ENCODE data around the gene VWC2.

- TF ChIP-seq CTCF (IDR thresholded peaks at IDR 0.05) (no peak), EP300 (IDR thresholded peaks at IDR 0.05; ENCODE audit: borderline replicate concordance in 1 of 2, low read depth in 1 of 2, low read length in 1 of 2) (no peak), TAF1 (IDR thresholded peaks at IDR 0.05; ENCODE audit: borderline replicate concordance, low read depth, low read length) (no peak), YY1 (IDR thresholded peaks at IDR 0.05; ENCODE audit: low read depth) (no peak), MAX (IDR thresholded peaks at IDR 0.05; ENCODE audit: low read depth) (no peak), SIN3A (IDR thresholded peaks at IDR 0.05; ENCODE audit: borderline replicate concordance, low read depth, low read length) (no peak), POLR2AphosphoS5 (IDR thresholded peaks at IDR 0.05; ENCODE audit: low read depth, low read length) (no peak), RAD21 (IDR thresholded peaks at IDR 0.05; ENCODE audit: low read length) (no peak)
Observed at GRCh38 chr7:49931627-49932026, 158.2 kb downstream of the VWC2 start.
